ENCODE measurements around the gene ROR2.

The ROR2 gene

DNA sequence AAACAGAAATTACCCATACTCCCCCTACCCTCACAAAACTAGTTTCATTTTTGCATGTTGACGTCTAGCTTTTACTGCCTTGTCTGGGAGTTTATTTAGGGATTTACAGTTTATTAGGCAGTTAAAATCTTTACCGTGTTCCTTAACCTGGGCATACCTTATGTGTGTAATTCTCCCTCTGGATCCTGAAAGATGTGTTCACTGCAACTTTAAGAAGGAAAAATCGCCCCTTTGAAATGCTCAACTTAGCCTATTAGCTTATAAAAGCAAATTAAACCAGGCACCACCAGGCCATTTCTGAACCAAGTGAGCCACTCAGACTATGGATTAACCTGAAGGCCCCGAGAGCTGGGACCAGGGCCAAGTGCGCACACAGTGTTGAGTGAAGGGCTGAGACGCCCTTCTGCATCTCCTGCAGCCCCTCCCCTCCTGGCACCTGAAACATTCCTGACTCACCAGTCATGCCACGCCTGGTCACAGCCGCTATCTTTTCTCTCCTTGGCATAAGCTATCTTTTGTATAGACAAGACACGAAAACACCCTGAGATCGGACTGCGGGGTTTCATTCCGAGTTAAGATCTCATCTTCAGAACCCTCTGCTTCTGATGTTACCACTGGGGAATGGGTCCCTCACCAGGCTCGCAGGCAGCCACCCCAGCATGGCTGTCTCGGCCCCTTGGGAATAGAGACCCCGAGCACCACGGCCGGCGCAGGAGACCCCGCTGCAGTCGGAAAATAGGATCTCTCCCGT lies 111.9 kb downstream of the ROR2 start:
- no peak for DNase-seq

DNA sequence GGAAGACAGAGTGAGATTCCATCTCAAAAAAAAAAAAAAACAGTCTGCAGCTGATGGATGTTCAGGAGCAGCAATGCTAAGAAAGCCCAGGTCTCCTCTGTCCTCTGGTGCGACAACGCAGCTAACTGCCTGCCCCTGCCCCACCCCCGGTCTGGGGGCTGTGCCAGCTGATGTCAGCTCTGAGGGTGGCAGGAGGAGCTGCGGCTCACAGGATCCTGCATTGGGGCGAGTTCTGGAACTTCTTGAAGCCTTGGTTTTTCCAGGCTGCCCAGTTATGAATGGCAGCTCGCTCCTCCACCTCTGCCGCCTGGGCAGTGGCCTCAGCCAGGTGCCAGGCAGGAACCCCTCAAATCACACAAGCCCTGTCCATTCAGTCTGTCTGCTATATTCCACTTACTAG lies 113.5 kb downstream of the ROR2 start:
- DNase-seq: no peak

DNA sequence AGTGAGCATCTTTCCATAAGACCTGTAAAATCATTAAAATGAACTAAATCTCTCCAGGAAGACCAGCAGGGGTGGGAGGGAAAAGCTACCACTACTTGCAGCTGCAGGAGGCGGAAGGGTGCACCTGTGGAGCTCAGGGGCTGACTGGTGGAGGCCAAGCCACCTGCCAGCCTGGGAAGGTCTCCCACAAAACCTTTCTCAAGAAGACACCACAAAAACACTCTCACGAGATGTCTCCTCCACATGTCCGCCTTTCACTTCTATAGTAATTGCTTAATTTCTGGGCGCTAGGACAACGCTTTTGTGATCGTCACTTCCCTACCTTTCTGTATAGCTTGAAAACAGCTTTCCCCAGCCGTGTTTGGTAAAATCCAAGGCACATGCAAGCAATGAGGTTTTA lies 114.4 kb downstream of the ROR2 start:
- DNase-seq: no peak

DNA sequence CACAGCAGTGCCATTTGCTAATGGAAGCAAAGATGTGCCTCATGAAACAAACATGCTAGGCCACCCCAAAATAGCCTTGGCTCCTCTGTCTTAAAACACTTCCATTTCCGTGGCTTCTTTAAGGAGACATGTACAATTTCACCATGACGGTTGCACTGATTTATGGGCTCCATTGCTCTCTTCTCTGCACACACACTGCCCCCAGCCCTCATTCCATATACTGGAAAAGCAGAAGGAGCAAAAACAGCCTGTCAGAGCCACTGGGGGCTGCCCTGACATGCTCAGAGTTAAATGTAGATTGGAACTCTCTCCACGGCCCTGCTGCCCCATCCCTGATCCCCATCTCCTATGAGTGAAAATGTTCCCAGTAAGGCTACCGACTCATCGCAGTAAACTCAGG lies 114.8 kb downstream of the ROR2 start:
- DNase-seq: no peak

DNA sequence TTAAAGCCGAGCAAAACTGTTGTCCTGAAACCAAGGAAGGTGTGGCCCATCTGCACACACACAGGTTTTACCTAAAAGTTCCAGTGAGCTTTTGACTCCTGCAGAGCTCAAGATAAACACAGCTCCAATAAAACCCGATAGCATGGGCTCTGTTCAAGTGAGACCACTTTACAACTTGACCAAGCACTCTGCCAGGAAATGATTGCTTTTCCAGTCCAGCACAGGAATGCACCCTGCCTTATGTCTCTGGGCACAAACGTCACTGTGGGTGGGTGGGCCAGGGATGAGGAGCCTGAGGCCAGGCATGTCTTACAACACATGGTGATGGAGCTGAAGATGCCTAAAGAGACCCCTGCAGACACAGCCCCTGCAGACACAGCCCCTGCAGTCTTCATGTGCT lies 115.3 kb downstream of the ROR2 start:
- DNase-seq: no peak

DNA sequence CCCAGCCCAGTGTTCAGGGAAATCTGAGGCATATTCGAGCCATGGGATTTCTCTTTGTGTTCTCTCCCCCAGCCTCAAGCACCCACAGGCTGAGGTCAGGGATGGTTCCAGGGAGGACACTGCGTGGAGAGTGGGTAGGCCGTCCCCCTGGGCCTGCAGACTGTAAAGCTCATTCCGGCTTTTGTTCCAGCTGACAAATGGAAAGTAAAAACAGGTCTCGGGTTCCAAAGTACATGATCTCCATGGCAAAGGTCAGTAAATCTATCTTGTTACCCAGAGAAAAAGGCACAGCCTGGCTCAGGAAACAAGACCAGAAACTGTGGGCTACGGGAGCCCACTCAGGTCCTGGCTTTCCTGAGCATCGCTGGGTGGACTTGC lies 116.2 kb downstream of the ROR2 start:
- DNase-seq: no peak

DNA sequence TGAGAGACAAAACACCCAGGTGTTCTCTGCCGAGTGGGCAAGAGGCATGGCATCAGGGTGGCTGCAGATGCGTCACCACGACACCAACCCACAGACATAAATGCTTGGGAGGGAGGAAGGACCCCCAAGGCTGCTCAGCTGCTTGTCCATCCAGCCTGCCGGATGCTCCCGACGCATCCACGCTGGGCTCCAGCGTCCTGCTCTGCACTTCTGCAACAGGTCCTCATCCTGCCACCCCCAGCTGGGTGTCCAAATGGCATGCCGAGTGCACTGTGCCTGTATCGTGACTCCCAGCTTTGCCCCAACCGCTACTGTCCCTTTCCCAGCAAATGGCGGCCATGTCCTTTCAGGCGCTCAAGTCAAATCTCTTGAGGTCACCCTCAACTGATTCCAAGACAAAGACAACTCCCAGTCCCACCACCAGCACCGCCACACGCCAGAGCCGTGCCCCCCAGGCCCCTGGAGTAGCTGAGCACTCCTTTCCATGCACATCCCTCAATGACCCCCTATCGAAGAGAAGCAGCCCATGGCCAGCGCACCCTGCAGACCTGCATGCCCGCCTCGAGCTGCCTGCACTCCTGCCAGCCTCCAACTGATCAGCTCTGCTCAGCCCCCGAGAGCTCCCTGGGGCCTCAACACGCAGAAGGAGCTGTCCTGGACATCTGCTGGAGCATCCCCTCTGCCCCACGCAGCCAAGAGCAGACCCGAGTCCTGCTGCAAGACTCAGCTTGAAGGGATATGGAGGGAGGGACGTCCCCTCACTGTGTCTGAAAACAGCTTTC lies 116.7 kb downstream of the ROR2 start:
- no peak for DNase-seq

DNA sequence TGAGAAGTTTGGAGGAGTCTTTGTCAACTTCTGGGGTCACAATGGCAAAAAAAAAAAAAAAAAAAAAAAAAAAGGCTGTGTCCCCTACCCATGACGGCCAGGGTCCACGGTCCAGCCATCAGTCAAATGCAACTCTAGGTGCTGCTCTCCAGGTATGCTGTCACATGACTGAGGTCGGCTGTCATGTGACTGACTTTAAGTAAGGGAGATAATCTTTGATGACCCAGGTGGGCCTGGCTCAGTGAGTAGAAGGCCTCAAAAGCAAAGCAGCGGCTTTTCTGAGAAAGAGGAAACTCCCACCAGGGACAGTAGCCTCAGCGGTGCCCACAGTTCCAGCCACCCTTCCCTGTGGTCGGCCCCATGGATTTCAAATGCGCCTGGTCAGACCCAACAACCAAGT lies 117.7 kb downstream of the ROR2 start:
- DNase-seq: no peak

DNA sequence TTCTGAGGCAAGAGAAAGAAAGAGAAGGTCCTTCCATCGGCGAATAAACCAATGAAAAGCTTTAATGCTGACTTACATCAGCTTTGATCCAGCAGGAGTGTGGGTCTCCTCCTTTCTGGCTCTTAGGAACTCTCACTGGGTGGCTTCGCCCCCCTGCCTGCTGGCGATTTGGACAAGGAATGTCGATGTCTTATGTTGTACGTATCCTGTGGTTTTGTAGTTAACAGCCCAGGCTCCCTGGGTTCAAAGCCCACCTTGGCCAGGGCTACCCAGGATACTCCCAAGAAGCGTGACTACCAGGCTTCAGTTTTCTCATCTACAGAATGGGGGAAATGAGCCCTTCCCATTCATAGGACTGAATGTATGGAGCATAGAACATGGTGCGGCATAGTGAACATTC lies 124.2 kb downstream of the ROR2 start:
- no peak for DNase-seq

DNA sequence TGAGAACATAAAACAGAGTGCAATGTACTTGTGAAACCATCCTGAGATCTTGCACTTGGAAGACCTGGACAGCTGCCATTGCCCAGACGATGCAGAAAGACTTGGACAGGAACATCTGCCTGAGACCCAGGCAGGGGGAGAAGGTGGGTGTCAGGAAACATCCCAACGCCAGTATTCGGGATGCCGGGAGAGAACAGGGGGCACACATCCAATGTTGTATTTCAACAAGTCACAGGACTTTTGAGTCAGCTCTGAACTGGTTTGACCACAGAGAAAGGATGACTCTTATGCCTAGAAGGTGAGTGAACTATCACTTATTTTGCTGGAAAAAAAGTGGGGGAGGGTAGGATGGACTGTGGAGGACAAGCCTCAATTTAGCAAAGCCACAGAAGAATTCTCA lies 124.6 kb downstream of the ROR2 start:
- DNase-seq: no peak

DNA sequence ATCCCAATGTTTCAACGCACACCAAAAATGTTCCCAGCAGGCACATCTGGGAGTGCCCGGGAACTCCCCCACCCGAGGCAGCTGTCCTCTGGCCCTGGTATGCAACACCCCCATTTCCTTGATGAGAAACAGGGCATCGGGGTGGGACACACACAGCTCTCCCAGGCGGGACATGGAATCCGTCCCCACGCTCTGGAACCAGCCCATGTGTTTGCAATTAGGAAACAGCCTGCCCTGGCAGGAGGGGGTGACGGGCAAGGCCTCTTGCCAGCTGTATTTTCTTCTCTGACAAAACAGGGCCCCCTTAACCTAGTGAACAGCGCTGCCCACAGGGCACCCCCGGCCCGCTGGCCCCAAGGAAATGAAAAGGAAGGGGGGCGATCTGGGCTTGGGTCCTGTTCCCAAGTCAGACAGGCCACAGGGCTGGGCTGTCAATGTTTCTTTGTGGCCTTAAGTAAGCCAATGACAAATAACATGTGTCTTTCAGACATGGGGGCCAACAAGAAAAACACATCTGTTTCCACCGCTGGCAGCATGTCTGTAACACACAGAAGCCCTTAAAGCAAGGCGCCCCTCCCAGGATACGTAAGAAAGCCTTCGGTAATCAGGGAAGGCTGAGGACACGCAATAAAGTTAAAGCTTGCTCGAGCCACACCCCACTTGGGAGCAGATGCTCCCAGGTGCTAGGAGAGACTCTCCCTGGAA lies 125.3 kb downstream of the ROR2 start:
- no peak for DNase-seq

DNA sequence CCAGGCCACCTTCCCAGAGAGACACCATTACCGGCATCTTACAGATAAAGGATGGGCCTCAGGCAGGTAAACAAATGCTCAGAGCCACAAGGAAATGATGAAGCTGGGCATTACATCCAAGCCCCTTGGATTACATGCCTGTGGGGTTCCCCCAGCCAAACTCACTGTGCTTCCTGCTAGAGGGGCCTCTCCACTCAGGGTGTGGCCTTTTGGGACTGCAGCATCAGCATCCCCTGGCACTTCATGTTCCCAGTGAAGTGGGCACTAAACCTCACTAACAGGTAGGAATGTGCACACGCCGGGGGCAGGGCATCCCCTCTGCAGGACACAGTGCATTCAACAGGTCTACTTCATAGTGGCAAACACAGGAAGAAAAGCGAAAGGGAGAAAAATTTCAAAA lies 125.9 kb downstream of the ROR2 start:
- DNase-seq: no peak

DNA sequence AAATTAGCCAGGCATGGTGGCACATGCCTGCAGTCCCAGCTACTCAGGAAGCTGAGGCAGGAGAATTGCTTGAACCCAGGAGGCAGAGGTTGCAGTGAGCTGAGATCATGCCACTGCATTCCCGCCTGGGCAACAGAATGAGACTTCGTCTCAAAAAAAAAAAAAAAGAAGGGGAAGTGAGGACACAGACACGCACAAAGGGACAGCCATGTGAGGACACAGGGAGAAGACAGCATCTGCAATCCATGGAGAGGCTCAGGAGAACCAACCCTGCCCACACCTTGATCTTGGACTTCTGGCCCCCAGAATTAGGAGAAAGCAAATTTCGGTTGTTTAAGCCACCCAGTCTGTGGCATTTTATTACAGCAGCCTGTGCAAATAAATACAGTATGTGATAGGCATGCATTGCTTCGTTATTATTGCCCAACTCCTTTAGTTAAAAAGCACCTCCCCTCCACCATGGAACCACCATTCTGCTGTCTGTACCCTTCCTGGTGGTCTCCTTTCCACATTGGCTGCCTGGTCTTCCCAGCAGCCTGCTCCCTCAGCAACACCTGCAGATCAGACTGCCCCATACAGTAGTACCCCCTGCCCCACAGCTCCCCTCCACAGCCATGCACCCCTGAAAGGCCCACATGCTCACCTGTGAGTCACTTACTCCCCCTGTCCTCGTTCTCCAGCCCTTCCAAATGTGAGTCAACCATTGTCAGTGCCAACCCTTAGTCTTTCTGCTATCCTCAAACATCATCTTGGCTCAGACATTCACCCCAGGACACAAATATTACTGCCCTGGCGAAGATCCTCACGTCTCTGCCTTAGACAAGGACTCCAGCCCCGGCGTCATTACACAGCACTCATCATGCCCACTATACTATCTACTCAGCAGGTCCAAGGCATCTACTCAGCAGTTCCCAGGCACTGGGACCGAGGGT lies 128.8 kb downstream of the ROR2 start:
- DNase-seq: no peak

DNA sequence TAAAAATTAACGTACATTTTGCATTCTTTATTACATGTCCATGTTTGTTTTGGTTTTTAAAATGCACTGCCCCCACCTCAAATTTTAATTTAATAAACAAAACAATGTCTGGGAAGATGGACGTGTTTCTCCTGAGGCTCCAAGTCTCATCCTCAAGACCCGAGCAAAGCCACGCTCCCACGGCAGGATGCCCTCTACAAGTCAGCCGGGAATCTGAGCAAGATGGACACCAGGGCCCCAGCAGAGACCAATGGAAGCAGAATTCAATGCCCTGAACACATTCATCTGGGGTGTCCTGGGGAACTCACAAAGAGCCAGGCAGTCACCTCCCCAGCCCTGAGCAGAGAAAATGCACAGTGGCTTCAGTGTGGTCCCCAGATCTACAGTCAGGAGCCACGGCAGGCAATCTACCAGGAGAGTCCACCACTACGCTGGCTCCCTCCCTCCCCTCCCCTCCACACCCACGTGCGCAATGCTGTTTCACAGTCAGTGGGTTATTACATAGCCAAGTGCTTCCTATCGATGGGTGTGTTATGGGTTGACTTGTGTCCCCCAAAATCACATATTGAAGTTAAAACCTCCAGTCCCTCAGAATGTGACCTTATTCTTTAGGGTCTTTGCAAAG lies 129.8 kb downstream of the ROR2 start:
- no peak for DNase-seq

DNA sequence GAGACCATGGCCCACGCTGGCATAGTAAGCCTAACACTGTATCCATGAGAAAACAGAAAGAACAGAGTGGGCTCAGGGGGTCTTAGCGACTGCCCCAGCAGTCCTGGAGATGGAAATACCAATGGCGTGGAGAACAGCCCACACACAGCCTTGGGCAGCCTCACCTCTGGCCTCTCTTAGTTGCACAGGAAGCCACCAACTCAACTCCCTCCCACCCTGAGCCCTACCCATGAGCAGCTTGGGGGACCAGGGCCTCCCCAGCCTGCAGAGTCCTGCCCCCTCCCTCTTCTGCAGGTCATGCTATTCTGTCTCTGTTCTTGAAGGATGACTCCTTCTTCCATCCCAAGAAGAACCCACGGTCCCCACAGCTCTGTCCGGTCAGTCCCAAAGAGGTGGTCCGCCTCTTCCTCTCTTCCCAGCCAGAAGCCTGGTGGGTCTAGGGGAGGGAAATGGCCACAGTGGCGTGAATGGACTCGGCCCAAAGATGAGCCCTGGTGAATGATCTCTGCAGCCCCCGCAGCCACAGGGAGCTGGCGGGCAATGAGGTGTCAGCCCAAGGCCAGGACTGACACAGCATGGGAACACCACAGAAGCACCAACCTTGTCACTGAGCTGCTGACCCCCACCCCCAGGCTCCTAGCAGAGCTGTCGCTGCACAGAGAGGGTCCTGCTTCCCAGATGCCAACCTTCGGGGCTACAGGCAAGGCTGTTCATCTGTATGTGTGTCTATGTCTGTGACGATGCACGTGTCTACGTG lies 131.2 kb downstream of the ROR2 start:
- no peak for DNase-seq

DNA sequence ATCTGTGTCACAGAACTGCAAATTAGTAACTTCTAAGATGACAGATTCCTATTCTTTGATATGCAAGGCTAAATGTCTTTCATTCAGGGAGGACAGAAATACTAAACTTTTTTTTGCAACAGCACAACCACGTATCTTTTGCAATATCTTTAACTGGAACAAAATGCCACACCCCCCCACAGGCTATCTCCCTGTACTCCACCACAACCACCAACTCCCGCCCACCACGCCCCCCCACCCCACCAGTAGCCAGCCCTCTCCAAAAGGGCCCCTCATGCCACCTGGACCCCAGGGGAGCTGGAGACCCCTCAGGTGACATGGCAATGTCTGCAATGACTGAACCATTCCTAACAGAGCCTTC lies 131.8 kb downstream of the ROR2 start:
- no peak for DNase-seq

DNA sequence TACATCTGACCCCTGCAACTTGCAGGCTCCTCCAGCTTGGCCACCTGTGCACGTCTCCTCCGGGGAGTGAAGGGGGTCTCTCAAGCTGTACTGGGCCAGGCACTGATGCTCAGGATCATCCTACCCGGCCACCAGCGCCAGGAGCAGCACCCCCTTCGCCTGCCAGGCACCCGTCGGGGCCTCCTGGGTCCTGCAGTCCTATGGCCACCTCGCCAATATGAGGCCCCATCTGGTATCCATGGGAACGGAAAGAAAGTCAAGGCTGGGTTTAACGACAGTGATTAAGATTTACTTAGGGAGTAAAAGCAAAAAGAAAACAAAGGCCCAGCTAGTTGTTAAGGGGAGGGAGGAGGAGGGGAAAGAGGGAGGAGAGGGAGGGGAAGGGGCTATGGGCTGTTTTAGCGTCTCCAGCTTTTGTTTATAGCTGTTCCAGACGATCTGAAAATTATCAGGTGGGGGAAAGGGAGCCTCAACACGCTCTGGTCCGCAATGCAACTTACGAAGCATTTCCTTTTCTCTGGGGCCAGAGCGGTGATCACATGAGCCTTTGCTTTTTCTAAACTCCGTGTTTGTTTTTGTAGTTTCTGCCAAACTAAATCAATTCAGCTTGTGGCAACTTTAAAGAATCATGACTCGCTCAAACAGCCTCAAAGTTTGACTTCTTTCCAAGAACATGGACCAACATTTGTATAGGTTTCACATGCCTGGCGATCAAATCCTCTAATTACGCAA lies 132.4 kb downstream of the ROR2 start:
- no peak for DNase-seq

DNA sequence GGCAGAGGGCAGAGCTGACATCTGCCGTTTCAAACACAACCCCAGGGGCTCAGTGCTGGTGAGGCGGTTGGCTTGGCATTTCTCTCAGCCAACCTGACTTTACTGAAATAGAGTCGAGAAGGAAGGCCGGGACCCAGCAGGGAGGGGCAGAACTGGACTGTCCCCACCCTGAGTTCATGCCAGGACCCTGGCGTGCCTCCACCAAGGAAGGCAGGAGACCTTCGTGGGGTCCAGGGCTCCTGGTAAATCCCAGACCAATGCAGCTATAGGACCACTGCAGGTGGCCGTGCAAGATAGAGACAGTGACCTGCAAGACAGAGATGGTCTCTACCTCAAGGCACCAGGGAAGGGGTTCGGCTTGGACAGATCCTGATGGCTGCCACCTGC lies 132.9 kb downstream of the ROR2 start:
- no peak for DNase-seq

DNA sequence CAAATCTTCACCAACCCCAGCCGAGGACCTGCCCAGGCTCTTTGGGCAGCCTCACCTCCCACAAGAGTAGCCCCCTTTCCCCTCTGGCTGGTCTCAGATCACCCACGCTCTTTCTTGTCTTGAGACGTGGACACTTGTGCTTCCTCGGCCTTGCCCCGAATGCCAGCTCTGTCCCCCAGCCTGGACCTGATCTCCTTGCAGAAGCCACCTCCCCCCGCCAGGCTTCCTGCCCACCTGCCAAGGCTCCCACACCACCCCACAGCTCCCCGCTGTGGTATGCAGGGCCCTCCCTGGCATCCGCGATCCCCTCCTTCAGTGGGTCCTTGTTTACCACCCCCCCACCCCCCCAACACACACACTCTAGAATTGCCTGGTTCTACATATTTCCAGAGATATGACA lies 133.7 kb downstream of the ROR2 start:
- DNase-seq: no peak

DNA sequence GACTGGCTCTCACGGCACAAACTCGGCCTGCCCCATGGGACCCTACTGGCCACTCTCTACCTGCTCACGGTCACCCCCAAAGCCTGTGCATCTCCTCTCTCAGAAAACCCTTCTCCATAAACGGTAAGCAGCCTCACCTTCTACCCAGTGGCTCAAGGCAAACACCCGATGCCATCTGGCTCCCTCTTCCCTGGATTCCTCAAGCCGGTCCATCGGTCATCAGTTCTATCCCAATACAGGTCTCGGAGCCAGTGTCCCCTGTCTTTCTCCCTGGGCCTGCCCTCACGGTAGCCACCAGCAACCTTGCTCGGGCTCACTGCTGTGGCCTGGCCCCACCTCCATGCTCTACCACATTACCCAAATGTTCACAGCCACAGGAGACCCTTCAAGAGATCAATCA lies 134.1 kb downstream of the ROR2 start:
- DNase-seq: no peak

DNA sequence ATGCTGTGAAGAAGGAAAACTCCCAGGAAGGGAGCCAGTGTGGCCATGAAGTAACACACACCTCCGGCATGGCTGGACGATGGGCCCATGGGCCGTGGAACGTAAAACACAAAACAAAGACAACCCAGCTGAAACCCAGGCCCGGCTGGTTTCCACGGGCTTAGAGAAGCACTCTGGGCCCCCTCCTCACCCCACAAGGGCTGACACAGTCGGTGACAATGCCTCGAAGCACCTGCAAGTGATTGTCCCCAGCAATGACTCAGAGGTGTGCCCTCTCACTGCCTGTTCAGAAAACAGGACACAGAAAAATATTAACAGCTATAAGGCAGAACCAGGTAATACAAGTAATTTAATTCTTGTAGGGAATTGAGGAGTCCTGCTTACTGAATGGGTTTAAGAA lies 135.3 kb downstream of the ROR2 start:
- DNase-seq: no peak
